HepG2 (cell line): Measurements from ENCODE around the gene CXCL6. TPM values are rescaled to one million over a fixed set of nuclear protein-coding genes. Genes with fewer than 3 reads are reported as not detected.

Source experiments
- ATAC-seq: fragments of 200-7000 bp; cut with Tn5 transposase; 3 replicates; pipeline ENCODE4 v1.9.1; 2020; ENCODE audit warnings: mild to moderate bottlenecking, moderate library complexity
- BruUV-seq: library from RNA; stranded (reverse); fragments of 400-500 nt; replicated peaks from 2 replicates; lab custom pipeline; 2021; lab: Mats Ljungman, UMichigan
- CTCF ChIA-PET: fragments of 300-600 bp; formaldehyde crosslinking; extraction: SDS; loops from one replicate; lab custom pipeline; 2021; ENCODE audit warnings: low total read pairs, inconsistent platforms, low intra/inter-chr PET ratio; lab: Yijun Ruan, JAX
- POLR2A ChIA-PET: fragments of 350-600 bp; sonication (Branson Sonifier 250); formaldehyde crosslinking; loops from one replicate; lab custom pipeline; 2020; ENCODE audit warnings: antibody characterized with exemption, inconsistent platforms; lab: Yijun Ruan, JAX
- DNase-seq: peaks from one replicate; pipeline ENCODE4 v3.0.0-alpha.2; 2015; ENCODE audit warnings: low spot score
- FAIRE-seq: peaks from 3 replicates; lab custom pipeline; 2011; peaks lifted over from hg19 to GRCh38; lab: Jason Lieb, UNC
- H2AFZ ChIP-seq: one replicate; pipeline ENCODE4 v1.6.1; 2011; ENCODE audit warnings: low read length, inconsistent platforms
- H3K27ac ChIP-seq: fragments of 300-600 bp; 3 replicates; pipeline ENCODE4 v1.8.0; 2011; ENCODE audit warnings: mixed run types, mild to moderate bottlenecking, mixed read lengths, low read length, inconsistent platforms; ENCODE audit not compliant: insufficient read depth; ENCODE audit errors: extremely low read length
- H3K27me3 ChIP-seq, 2 experiments: fragments of 200-600 bp in 1 of 2; 2 replicates in 1 of 2; 3 replicates in 1 of 2; pipeline versions ENCODE4 v1.6.0 to v1.8.0; 2011; ENCODE audit warnings: low read length in 2 of 2, mild to moderate bottlenecking in 2 of 2, moderate library complexity in 2 of 2, inconsistent platforms in 1 of 2; ENCODE audit not compliant: insufficient read depth in 2 of 2, control insufficient read depth in 1 of 2
- H3K36me3 ChIP-seq, 2 experiments: fragments of 200-600 bp in 1 of 2; replicated peaks in 1 of 2; 2 replicates in 1 of 2; 3 replicates in 1 of 2; pipeline versions ENCODE4 v1.5.1 to v1.8.0; 2011; ENCODE audit warnings: low read length in 2 of 2, inconsistent platforms in 1 of 2; ENCODE audit not compliant: insufficient read depth in 2 of 2, control insufficient read depth in 1 of 2
- H3K4me1 ChIP-seq: 2 replicates; pipeline ENCODE4 v1.5.1; 2012; ENCODE audit warnings: low read length, inconsistent platforms; ENCODE audit not compliant: insufficient read depth
- H3K4me2 ChIP-seq: 2 replicates; pipeline ENCODE4 v1.6.0; 2011; ENCODE audit warnings: low read depth, low read length, inconsistent platforms
- H3K4me3 ChIP-seq, 3 experiments: fragments of 200-600 bp in 1 of 3; sonication (generic), shearing (Covaris generic) in 1 of 3; replicated peaks in 1 of 3; 2 replicates each; pipeline ENCODE4 v1.5.1; 2011 to 2016; ENCODE audit warnings: low read length in 3 of 3, inconsistent platforms in 2 of 3, low read depth in 2 of 3, mild to moderate bottlenecking in 2 of 3, control low read depth in 1 of 3, mixed read lengths in 1 of 3; ENCODE audit not compliant: insufficient read depth in 1 of 3
- H3K79me2 ChIP-seq: one replicate; pipeline ENCODE4 v1.6.1; 2011; ENCODE audit warnings: low read length, inconsistent platforms; ENCODE audit not compliant: insufficient read depth
- H3K9ac ChIP-seq: 2 replicates; pipeline ENCODE4 v1.6.0; 2011; ENCODE audit warnings: mild to moderate bottlenecking, low read depth, low read length, inconsistent platforms; ENCODE audit not compliant: insufficient read depth
- H3K9me3 ChIP-seq: 2 replicates; pipeline ENCODE4 v1.5.1; 2012; ENCODE audit warnings: mild to moderate bottlenecking, low read length
- H4K20me1 ChIP-seq: 2 replicates; pipeline ENCODE4 v1.6.0; 2011; ENCODE audit warnings: inconsistent platforms, mild to moderate bottlenecking, low read length, moderate library complexity; ENCODE audit not compliant: insufficient read depth
- AGO1 ChIP-seq: fragments of 200-400 bp; formaldehyde crosslinking; IDR thresholded peaks from 2 replicates; pipeline ENCODE4 v1.6.1; 2017; ENCODE audit warnings: mild to moderate bottlenecking, low read depth, low read length, moderate library complexity; ENCODE audit not compliant: poor library complexity, severe bottlenecking
- ASH2L ChIP-seq: fragments of 300-600, 200-600 bp; sonication (generic); IDR thresholded peaks from 2 replicates; pipeline ENCODE4 v1.7.0; 2017; ENCODE audit warnings: low read depth, mild to moderate bottlenecking, moderate library complexity, mixed read lengths, low read length; ENCODE audit not compliant: insufficient read length
- DNMT3B ChIP-seq: conservative IDR thresholded peaks from 2 replicates; pipeline ENCODE4 v1.6.1; 2016; ENCODE audit warnings: missing biosample characterization, control low read depth
- RBM22 ChIP-seq: fragments of 200-400 bp; formaldehyde crosslinking; optimal IDR thresholded peaks from 2 replicates; pipeline ENCODE3; 2017; ENCODE audit warnings: mild to moderate bottlenecking, low read length, moderate library complexity
- ZNF619 ChIP-seq: sonication (generic); formaldehyde crosslinking; IDR thresholded peaks from 2 replicates; pipeline ENCODE4 v1.4.0; 2020; ENCODE audit warnings: mild to moderate bottlenecking, missing genetic modification reagents
- ZNF749 ChIP-seq: sonication (generic); formaldehyde crosslinking; IDR thresholded peaks from 2 replicates; pipeline ENCODE4 v1.8.0; 2022; ENCODE audit warnings: mild to moderate bottlenecking, missing genetic modification reagents, moderate library complexity, borderline replicate concordance
- ZSCAN21 ChIP-seq: sonication (generic); formaldehyde crosslinking; IDR thresholded peaks from 2 replicates; pipeline ENCODE4 v1.8.0; 2022; ENCODE audit warnings: mild to moderate bottlenecking, missing genetic modification reagents, moderate library complexity, borderline replicate concordance
- WGBS: methylation state at CpG from one replicate; pipeline ENCODE4 v1.1.6; 2017; ENCODE audit warnings: low lambda C conversion rate; 5-methylcytosine and 5-hydroxymethylcytosine counted together
- in situ Hi-C: cut with HindIII; loops from 2 replicates; pipeline ENCODE4 v1.10.0; 2017; ENCODE audit warnings: low pct_unique_long_range_greater_than_20kb; ENCODE audit not compliant: extremely low pct_ligation_motif_present
- intact Hi-C: fragments of 100-400 bp; cut with micrococcal nuclease; formaldehyde crosslinking; loops from one replicate; pipeline ENCODE4 v1.10.0; 2022; ENCODE audit not compliant: unreplicated experiment
- polyA plus RNA-seq, 8 experiments: library from polyadenylated mRNA; depleted of rRNA in 3 of 8; stranded (reverse) in 7 of 8; unstranded in 1 of 8; fragments of >200 nt; fragmentation: Illumina TruSeq in 4 of 8; extraction: Trizol in 4 of 8; gene quantifications; 2 replicates each; pipeline versions ENCODE4 v1.2.1 to v1.2.3, GENCODE V29; 2011 to 2016; ENCODE audit warnings: low read depth in 4 of 8, missing spikeins in 1 of 8, mixed read lengths in 1 of 8; ENCODE audit not compliant: insufficient read depth in 1 of 8
- total RNA-seq, 5 experiments: library from RNA; depleted of rRNA; stranded (reverse); fragments of >200 nt; fragmentation: Illumina TruSeq; extraction: Trizol; gene quantifications; 2 replicates each; pipeline ENCODE4 v1.2.3, GENCODE V29; 2016; ENCODE audit warnings: low read depth in 1 of 5
- TF ChIP-seq, protein P1 (sequence below): sonication (generic); formaldehyde crosslinking; IDR thresholded peaks from 2 replicates; pipeline ENCODE4 v1.5.1; 2020; ENCODE audit warnings: missing genetic modification reagents, mild to moderate bottlenecking, borderline replicate concordance
- TF ChIP-seq, protein P2 (sequence below): sonication (generic); formaldehyde crosslinking; conservative IDR thresholded peaks from 2 replicates; pipeline ENCODE4 v1.4.0; 2020; ENCODE audit warnings: mild to moderate bottlenecking, missing genetic modification reagents, moderate library complexity
- TF ChIP-seq, protein P3 (sequence below), 2 experiments: sonication (generic) in 1 of 2; formaldehyde crosslinking in 1 of 2; IDR thresholded peaks; 2 replicates each; pipeline versions ENCODE4 v1.4.0 to v1.6.1; 2018 to 2020; ENCODE audit warnings: missing genetic modification reagents in 2 of 2, borderline replicate concordance in 1 of 2, low read depth in 1 of 2, mild to moderate bottlenecking in 1 of 2, missing biosample characterization in 1 of 2

Gene CXCL6
- total and polyA plus RNA-seq, 2 of the 13 experiments (the other 11 are each of a cell fraction or from before 2014, with no cell fraction given): not detected

DNA sequence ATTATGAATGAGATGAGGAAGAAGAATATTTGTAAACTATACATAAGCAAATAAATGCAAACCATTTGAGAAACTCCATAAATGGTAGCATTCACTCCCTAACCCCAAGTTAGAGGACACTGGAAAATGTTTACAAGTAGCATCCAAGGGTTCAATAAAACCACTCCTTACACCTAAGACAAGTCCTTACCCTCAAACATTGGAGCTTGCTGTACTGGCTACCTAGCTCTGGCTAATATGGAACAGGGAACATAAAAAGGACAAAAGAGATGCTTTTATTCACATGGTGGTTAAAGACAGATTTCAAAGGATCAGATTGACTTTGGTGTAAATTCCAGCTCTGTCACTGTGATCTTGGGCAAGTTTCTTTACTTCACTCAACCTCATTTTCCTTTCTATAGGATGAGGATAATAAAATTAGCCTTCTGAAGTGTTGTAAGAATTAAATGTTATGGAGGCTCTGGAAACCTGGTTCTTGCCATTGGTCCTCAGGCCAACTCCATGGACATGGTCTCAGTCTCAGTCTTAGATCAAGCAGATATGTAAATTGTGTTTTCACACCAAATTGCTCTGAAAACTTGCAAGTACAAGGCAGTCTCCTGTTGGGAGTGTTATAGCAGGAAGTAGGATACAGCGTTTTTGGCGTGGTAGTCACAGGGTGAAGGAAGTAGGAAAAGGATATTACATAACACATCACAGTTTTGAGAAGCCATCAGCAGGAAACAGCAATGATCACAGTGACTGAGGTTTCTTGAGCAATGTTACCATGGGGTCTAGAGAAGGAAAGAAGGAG, 36.0 kb downstream of the CXCL6 start:
- no peak for ATAC-seq
- intact Hi-C loops (no loop called here), in situ Hi-C loops (no loop called here)
- no peak overlapping the region for H3K9ac ChIP-seq
- no peaks in the 10 kb centered on the region for H3K79me2 ChIP-seq
- no peak for FAIRE-seq
- H3K4me1 ChIP-seq: peaks cover 8% of the 10 kb centered on the region; the same call in 1 of the 2 replicates
- H3K4me3 ChIP-seq: no peak overlapping the region
- H3K27ac ChIP-seq: no peak overlapping the region
- TF ChIP-seq DNMT3B (CRISPR knock-in tag): no peak
- no peak for TF ChIP-seq ZNF749 (CRISPR knock-in tag)
- no peak for TF ChIP-seq ASH2L
- TF ChIP-seq, protein P1, sequence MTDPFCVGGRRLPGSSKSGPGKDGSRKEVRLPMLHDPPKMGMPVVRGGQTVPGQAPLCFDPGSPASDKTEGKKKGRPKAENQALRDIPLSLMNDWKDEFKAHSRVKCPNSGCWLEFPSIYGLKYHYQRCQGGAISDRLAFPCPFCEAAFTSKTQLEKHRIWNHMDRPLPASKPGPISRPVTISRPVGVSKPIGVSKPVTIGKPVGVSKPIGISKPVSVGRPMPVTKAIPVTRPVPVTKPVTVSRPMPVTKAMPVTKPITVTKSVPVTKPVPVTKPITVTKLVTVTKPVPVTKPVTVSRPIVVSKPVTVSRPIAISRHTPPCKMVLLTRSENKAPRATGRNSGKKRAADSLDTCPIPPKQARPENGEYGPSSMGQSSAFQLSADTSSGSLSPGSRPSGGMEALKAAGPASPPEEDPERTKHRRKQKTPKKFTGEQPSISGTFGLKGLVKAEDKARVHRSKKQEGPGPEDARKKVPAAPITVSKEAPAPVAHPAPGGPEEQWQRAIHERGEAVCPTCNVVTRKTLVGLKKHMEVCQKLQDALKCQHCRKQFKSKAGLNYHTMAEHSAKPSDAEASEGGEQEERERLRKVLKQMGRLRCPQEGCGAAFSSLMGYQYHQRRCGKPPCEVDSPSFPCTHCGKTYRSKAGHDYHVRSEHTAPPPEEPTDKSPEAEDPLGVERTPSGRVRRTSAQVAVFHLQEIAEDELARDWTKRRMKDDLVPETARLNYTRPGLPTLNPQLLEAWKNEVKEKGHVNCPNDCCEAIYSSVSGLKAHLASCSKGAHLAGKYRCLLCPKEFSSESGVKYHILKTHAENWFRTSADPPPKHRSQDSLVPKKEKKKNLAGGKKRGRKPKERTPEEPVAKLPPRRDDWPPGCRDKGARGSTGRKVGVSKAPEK (CRISPR knock-in tag): no peak
- no peak for TF ChIP-seq RBM22
- no peak for TF ChIP-seq AGO1
- no peak for TF ChIP-seq ZNF619 (CRISPR knock-in tag)
- no peak for TF ChIP-seq ZSCAN21
- TF ChIP-seq, protein P2, sequence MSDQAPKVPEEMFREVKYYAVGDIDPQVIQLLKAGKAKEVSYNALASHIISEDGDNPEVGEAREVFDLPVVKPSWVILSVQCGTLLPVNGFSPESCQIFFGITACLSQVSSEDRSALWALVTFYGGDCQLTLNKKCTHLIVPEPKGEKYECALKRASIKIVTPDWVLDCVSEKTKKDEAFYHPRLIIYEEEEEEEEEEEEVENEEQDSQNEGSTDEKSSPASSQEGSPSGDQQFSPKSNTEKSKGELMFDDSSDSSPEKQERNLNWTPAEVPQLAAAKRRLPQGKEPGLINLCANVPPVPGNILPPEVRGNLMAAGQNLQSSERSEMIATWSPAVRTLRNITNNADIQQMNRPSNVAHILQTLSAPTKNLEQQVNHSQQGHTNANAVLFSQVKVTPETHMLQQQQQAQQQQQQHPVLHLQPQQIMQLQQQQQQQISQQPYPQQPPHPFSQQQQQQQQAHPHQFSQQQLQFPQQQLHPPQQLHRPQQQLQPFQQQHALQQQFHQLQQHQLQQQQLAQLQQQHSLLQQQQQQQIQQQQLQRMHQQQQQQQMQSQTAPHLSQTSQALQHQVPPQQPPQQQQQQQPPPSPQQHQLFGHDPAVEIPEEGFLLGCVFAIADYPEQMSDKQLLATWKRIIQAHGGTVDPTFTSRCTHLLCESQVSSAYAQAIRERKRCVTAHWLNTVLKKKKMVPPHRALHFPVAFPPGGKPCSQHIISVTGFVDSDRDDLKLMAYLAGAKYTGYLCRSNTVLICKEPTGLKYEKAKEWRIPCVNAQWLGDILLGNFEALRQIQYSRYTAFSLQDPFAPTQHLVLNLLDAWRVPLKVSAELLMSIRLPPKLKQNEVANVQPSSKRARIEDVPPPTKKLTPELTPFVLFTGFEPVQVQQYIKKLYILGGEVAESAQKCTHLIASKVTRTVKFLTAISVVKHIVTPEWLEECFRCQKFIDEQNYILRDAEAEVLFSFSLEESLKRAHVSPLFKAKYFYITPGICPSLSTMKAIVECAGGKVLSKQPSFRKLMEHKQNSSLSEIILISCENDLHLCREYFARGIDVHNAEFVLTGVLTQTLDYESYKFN (CRISPR knock-in tag): no peak
- TF ChIP-seq, protein P3, sequence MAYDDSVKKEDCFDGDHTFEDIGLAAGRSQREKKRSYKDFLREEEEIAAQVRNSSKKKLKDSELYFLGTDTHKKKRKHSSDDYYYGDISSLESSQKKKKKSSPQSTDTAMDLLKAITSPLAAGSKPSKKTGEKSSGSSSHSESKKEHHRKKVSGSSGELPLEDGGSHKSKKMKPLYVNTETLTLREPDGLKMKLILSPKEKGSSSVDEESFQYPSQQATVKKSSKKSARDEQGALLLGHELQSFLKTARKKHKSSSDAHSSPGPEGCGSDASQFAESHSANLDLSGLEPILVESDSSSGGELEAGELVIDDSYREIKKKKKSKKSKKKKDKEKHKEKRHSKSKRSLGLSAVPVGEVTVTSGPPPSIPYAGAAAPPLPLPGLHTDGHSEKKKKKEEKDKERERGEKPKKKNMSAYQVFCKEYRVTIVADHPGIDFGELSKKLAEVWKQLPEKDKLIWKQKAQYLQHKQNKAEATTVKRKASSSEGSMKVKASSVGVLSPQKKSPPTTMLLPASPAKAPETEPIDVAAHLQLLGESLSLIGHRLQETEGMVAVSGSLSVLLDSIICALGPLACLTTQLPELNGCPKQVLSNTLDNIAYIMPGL (CRISPR knock-in tag; IDR thresholded peaks at IDR 0.05; ENCODE audit: borderline replicate concordance in 1 of 2, low read depth in 1 of 2): no peak
- no TSS peak for BruUV-seq
- H3K27me3 ChIP-seq: peaks cover 0 to 19% of the 10 kb centered on the region in 2 experiments; a peak in 3 of 5 replicates
- CTCF ChIA-PET: no interaction called here
- H3K9me3 ChIP-seq: no peaks in the 10 kb centered on the region
- WGBS: 0% methylated on average over 2 of the region's 2 CpGs
- no peaks in the 10 kb centered on the region for H4K20me1 ChIP-seq
- POLR2A ChIA-PET: no interaction called here
- no peaks in the 10 kb centered on the region for H3K36me3 ChIP-seq
- no peak overlapping the region for H2AFZ ChIP-seq
- H3K4me2 ChIP-seq: no peak overlapping the region
- DNase-seq: no peak
